DND-41 (cell line): Measurements from ENCODE around the gene FBXW8.

Source experiments
- ATAC-seq: fragments of 200-7000 bp; cut with Tn5 transposase; 3 replicates; pipeline ENCODE4 v1.9.1; 2021; ENCODE audit warnings: low read depth; ENCODE audit not compliant: insufficient read depth
- DNase-seq: peaks from one replicate; pipeline ENCODE4 v3.0.0-alpha.2; 2020
- H2AFZ ChIP-seq: 2 replicates; pipeline ENCODE4 v1.6.0; 2012; ENCODE audit warnings: low read depth, low read length
- H3K27ac ChIP-seq: 2 replicates; pipeline ENCODE4 v1.5.1; 2012; ENCODE audit warnings: low read length, inconsistent platforms
- H3K27me3 ChIP-seq: fragments of 200-600 bp; sonication (generic); 2 replicates; pipeline ENCODE4 v1.6.0; 2012; ENCODE audit warnings: low read length, mild to moderate bottlenecking, inconsistent platforms; ENCODE audit not compliant: insufficient read depth, poor library complexity
- H3K36me3 ChIP-seq: 2 replicates; pipeline ENCODE4 v1.5.1; 2012; ENCODE audit warnings: low read length, inconsistent platforms; ENCODE audit not compliant: insufficient read depth
- H3K4me1 ChIP-seq: 2 replicates; pipeline ENCODE4 v1.5.1; 2012; ENCODE audit warnings: mild to moderate bottlenecking, low read length; ENCODE audit not compliant: insufficient read depth
- H3K4me2 ChIP-seq: 2 replicates; pipeline ENCODE4 v1.6.0; 2012; ENCODE audit warnings: mild to moderate bottlenecking, moderate library complexity, low read length, inconsistent platforms; ENCODE audit not compliant: insufficient read depth
- H3K4me3 ChIP-seq, 2 experiments: fragments of 200-600 bp in 1 of 2; shearing (Covaris generic) in 1 of 2; 2 replicates each; pipeline ENCODE4 v1.5.1; 2012 to 2016; ENCODE audit warnings: inconsistent platforms in 2 of 2, low read length in 2 of 2, mild to moderate bottlenecking in 2 of 2, low read depth in 1 of 2, moderate library complexity in 1 of 2
- H3K79me2 ChIP-seq: 2 replicates; pipeline ENCODE4 v1.6.0; 2012; ENCODE audit warnings: low read length, inconsistent platforms; ENCODE audit not compliant: insufficient read depth
- H3K9ac ChIP-seq: 2 replicates; pipeline ENCODE4 v1.6.0; 2012; ENCODE audit warnings: low read depth, mild to moderate bottlenecking, inconsistent platforms, low read length, moderate library complexity
- H3K9me3 ChIP-seq: 2 replicates; pipeline ENCODE4 v1.5.1; 2012; ENCODE audit warnings: low read length, moderate library complexity, mild to moderate bottlenecking, inconsistent platforms; ENCODE audit not compliant: insufficient read depth, severe bottlenecking
- H4K20me1 ChIP-seq: 2 replicates; pipeline ENCODE4 v1.6.0; 2012; ENCODE audit warnings: low read length; ENCODE audit not compliant: insufficient read depth
- EZH2 ChIP-seq: IDR thresholded peaks from 3 replicates; pipeline ENCODE4 v1.6.1; 2012; ENCODE audit warnings: borderline replicate concordance, low read depth, mild to moderate bottlenecking, moderate library complexity, low read length, inconsistent platforms; ENCODE audit not compliant: severe bottlenecking
- TF ChIP-seq, protein P1 (sequence below): IDR thresholded peaks from 2 replicates; pipeline ENCODE4 v1.5.1; 2012; ENCODE audit warnings: borderline replicate concordance, low read length, moderate library complexity, mild to moderate bottlenecking; ENCODE audit not compliant: poor library complexity, severe bottlenecking; ENCODE audit errors: extremely low read depth

The FBXW8 gene

DNA sequence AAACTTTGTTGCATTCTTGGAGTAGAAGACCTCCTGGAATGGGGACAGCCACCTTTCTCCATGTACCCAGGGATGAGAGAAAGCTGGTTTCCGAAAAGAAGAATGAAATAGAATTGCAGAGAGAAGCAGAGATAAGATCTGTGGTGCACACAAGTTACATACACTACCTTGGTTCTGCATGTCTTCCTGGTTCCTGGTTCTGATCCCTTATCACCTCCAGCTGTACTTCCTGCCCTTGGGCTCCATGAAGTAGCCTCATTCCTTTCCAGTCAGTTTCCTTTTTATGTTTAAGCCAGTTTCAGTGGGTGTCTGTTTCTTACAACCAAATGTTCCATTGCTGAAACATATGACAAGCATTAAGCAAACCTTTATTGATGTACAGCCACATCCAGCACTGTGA lies 69.3 kb downstream of the FBXW8 start:
- Histone ChIP-seq H3K4me1 (no peaks in the 10 kb centered on the region), H2AFZ (no peak overlapping the region), H3K9ac (no peak overlapping the region), H3K4me3 (no peak overlapping the region), H3K4me2 (no peak overlapping the region), H3K27ac (no peak overlapping the region), H3K9me3 (no peaks in the 10 kb centered on the region), H3K36me3 (no peaks in the 10 kb centered on the region), H3K79me2 (no peaks in the 10 kb centered on the region), H4K20me1 (no peaks in the 10 kb centered on the region), H3K27me3 (no peaks in the 10 kb centered on the region)
- no peak for ATAC-seq
- no peak for DNase-seq
- TF ChIP-seq EZH2 = no peak
- TF ChIP-seq, protein P1, sequence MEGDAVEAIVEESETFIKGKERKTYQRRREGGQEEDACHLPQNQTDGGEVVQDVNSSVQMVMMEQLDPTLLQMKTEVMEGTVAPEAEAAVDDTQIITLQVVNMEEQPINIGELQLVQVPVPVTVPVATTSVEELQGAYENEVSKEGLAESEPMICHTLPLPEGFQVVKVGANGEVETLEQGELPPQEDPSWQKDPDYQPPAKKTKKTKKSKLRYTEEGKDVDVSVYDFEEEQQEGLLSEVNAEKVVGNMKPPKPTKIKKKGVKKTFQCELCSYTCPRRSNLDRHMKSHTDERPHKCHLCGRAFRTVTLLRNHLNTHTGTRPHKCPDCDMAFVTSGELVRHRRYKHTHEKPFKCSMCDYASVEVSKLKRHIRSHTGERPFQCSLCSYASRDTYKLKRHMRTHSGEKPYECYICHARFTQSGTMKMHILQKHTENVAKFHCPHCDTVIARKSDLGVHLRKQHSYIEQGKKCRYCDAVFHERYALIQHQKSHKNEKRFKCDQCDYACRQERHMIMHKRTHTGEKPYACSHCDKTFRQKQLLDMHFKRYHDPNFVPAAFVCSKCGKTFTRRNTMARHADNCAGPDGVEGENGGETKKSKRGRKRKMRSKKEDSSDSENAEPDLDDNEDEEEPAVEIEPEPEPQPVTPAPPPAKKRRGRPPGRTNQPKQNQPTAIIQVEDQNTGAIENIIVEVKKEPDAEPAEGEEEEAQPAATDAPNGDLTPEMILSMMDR = no peak

DNA sequence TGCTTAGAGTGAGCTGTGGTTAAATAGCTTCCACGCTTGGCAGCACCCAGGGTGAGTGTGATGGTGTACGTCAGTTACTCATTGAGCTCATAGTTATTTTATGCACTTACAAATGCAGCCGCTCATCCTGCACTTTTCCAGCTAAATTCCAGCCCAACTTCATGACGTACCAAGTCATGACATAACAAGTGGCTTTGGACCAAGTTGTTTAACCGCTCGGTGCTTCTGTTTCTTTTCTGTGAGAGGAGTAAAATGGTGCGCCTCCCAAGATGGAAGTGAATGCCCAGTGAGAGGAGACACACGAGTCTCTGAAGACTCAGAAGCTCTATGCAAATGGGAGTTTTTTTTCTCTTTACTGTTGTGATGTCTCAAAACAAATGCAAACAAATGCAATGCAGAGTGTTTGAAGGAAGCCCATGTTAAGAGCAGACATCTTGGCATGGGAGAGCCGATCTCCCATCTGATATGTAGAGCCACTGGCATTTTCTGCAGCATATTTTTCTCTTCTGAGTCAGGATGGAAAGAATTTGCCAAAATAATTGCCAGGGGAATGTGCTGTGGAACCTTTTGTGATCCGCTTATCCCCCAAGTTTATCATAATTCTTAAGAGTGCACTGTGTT lies 72.2 kb downstream of the FBXW8 start:
- H3K4me1 ChIP-seq = no peaks in the 10 kb centered on the region
- no peak overlapping the region for H2AFZ ChIP-seq
- H3K4me3 ChIP-seq = no peak overlapping the region
- no peaks in the 10 kb centered on the region for H3K36me3 ChIP-seq
- no peak for DNase-seq
- H3K79me2 ChIP-seq = no peaks in the 10 kb centered on the region
- no peaks in the 10 kb centered on the region for H3K9me3 ChIP-seq
- TF ChIP-seq, protein P1 = no peak
- no peak for TF ChIP-seq EZH2
- no peak overlapping the region for H3K27ac ChIP-seq
- H3K27me3 ChIP-seq = no peaks in the 10 kb centered on the region
- no peak overlapping the region for H3K4me2 ChIP-seq
- H3K9ac ChIP-seq = no peak overlapping the region
- no peaks in the 10 kb centered on the region for H4K20me1 ChIP-seq
- no peak for ATAC-seq

DNA sequence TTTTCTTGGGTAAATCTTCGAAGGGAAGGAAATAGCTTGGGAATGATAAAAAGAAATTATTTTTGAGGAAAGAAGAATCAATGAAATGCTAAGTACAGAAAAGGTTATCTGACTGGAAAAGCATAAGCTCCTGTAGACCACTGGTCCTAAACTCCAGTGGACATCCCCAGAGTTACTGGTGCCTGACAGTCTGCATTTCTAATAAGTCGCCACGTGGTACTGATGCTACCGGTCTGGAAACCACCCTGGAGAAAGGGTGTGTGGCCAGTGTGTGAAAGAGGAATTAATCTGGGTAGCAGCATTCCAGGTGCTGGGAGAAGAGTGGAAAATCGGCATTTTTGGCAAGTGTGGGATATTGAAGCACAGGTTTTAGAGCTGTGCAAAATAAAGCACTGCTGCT lies 73.3 kb downstream of the FBXW8 start:
- Histone ChIP-seq H4K20me1 (no peaks in the 10 kb centered on the region), H3K4me1 (no peaks in the 10 kb centered on the region), H3K79me2 (no peaks in the 10 kb centered on the region), H3K27me3 (no peaks in the 10 kb centered on the region), H3K4me3 (no peak overlapping the region), H3K4me2 (no peak overlapping the region), H3K36me3 (no peaks in the 10 kb centered on the region), H3K9me3 (no peaks in the 10 kb centered on the region), H3K9ac (no peak overlapping the region), H3K27ac (no peak overlapping the region), H2AFZ (no peak overlapping the region)
- ATAC-seq = no peak
- TF ChIP-seq, protein P1 = no peak
- no peak for TF ChIP-seq EZH2
- no peak for DNase-seq
